Urinary bladder (tissue), 4 donors: Measurements from ENCODE around the gene NOTUM. TPM values are rescaled to one million over a fixed set of nuclear protein-coding genes. Genes with fewer than 3 reads are reported as not detected.
"Not testable (repeated sequence)": the region's sequence is repeated elsewhere in the genome, so short reads cannot be mapped to it uniquely, and the experiment has no call there.

Source experiments
- DNase-seq: peaks from one replicate; pipeline ENCODE4 v3.0.0-alpha.2; 2015; ENCODE audit errors: extremely low spot score
- H3K27ac ChIP-seq: one replicate; pipeline ENCODE4 v1.5.1; 2013; ENCODE audit warnings: low read depth, mild to moderate bottlenecking, moderate library complexity
- H3K36me3 ChIP-seq: one replicate; pipeline ENCODE4 v1.6.1; 2013; ENCODE audit warnings: mild to moderate bottlenecking, moderate library complexity; ENCODE audit not compliant: insufficient read depth
- H3K4me1 ChIP-seq: one replicate; pipeline ENCODE4 v1.6.1; 2013; ENCODE audit warnings: mild to moderate bottlenecking, moderate library complexity; ENCODE audit not compliant: insufficient read depth
- H3K4me3 ChIP-seq: one replicate; pipeline ENCODE4 v1.5.1; 2013; ENCODE audit warnings: low read depth, low read length
- WGBS: extraction: QIAGEN DNeasy Blood & Tissue Kit; methylation state at CpG from one replicate; pipeline ENCODE4 v1.1.7; 2013; 5-methylcytosine and 5-hydroxymethylcytosine counted together
- polyA plus RNA-seq: library from polyadenylated mRNA; stranded (reverse); fragments of 200-250 nt; gene quantifications from one replicate; pipeline ENCODE4 v1.2.3, GENCODE V29; 2013
- total RNA-seq: library from RNA; depleted of rRNA; stranded (reverse); fragments of >200 nt; gene quantifications from one replicate; pipeline ENCODE4 v1.2.3, GENCODE V29; 2014
- donor health status: healthy with polysubstance abuse.
- donor health status: healthy.

The NOTUM gene
- total and polyA plus RNA-seq, 2 donors: 1.3 to 2.5 TPM

DNA sequence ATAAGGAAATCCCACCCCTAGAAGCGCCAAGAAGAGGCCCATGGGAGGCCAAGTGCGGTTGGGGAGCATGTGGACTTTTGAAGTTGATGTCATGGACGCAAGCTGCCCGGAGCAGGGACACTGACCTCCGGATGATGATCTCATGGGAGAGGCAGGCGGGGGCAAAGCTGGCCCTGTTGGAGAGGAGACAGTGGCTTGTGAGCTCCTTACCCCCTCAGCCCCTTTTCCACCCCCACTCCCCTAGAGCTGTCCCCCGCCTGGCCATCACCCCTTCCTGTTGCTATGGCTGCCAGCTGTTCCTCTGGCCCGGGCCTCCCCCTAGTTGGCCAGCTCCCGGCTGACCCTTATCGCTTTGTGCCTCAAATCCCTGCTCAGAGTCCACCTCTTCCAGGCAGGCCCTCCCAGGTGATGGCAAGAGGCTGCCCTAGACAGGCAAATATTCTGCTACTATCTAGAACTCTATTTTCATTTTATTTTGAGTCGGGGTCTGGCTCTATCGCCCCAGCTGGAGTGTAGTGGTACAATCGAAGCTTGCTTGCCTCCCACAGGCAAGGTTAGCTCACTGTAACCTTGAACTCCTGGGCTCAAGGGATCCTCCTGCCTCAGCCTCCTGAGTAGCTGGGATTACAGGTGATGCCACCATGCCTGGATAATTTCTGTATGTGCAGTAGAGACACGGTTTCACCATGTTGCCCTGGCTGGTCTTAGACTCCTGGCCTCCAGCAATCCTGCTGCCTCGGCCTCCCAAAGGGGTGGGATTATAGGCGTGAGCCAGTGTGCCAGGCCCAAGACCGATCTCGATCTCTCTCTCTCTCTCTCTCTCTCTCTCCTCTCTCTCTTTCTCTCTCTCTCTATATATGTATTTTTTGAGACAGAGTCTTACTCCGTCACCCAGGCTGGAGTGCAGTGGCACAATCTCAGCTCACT is 6.6 kb downstream of the NOTUM start:
- Histone ChIP-seq H3K36me3 (no peaks in the 10 kb centered on the region), H3K4me3 (no peak overlapping the region), H3K27ac (no peak overlapping the region), H3K4me1 (no peaks in the 10 kb centered on the region)
- no peak for DNase-seq
- WGBS: 80% methylated on average over 19 of the region's 19 CpGs

GRCh38 chr17:81953443-81953842 is 7.5 kb downstream of the NOTUM start:
- 73% methylated on average over 5 of the region's 5 CpGs for WGBS
- H3K36me3 ChIP-seq, H3K27ac ChIP-seq, H3K4me1 ChIP-seq, H3K4me3 ChIP-seq, DNase-seq: not testable (repeated sequence)

DNA sequence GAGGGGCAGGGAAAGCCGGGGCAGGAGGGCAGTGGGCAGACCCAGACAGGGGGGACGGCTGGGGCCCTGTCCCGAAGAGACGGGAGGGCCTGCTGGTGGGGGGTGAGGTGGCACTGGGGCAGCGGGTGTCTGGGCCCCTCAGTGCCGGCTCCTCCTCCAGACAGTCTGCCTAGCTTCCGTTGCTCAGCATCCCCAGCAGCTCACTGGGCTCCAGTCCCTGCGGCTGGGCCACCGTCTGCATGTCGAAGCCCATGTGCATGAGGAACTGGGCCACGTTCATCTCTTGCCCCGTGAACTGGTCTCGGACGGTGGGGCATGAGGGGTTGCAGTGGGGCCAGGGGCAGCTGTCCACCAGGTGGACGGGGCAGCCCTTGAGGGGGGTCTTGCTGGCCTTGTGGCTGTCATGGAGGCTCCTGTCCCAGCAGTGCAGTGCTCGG is 8.2 kb downstream of the NOTUM start:
- H3K36me3 ChIP-seq: no peaks in the 10 kb centered on the region
- H3K27ac ChIP-seq: no peak overlapping the region
- H3K4me1 ChIP-seq: no peaks in the 10 kb centered on the region
- H3K4me3 ChIP-seq: no peak overlapping the region
- WGBS: 65% methylated on average over 16 of the region's 16 CpGs
- no peak for DNase-seq

DNA sequence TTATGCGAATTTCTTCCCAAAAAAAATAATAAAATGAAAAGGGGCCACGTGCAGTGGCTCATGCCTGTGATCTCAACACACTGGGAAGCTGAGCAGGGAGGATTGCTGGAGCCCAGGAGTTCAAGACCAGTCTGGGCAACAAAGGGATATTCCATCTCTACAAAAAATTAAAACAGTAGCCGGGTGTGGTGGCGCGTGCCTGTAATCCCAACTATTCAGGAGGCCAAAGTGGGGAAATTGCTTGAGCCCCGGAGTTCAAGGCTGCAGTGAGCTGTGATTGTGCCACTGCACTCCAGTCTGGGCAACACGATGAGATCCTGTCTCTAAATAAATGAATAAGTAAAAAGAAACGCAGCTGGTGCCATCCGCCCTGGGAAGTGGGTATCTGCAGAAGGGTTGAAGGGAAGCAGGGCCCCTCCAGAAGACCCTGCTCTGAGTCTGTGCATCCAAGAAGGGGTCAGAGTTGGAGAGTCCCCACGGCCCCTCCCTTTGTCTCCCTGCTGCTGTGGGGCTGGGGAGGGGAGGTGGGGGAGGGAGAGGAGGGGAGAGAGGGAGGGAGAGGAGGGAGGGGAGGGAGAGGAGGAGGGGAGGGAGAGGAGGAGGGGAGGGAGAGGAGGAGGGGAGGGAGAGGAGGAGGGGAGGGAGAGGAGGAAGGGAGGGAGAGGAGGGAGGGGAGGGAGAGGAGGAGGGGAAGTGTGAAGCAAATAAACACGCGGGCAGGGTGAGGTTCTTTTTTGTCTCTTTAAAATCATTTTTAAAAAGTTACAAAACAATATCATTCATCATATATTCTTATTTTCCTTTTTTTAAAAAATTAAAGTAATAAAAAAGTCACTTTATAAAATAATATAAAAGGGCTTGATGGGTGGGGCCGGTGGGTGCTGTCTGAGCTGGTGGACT is 9.0 kb downstream of the NOTUM start:
- H3K4me3 ChIP-seq: no peak overlapping the region
- 51% methylated on average over 13 of the region's 13 CpGs for WGBS
- no peak for DNase-seq

DNA sequence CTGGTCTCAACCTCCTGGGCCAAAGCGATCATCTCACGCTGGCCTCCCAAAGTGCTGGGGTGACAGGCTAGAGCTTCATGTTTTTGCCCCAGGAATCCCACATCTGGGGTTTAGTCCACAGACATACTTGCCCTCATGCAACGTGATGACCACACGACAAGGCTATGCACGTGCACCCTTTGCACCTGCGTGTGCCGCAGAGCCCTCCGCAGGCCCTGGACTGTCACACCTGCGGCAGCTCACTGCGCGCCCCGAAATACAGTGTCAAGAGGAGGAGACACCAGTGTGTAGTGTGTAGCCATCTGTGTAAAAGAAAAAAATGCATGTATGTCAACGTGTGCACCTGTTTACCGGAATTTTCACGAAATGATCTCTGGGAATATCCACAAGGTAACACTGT is 10.5 kb downstream of the NOTUM start:
- no peak overlapping the region for H3K4me3 ChIP-seq
- H3K36me3 ChIP-seq: no peaks in the 10 kb centered on the region
- DNase-seq: no peak
- no peaks in the 10 kb centered on the region for H3K4me1 ChIP-seq
- H3K27ac ChIP-seq: no peak overlapping the region
- WGBS: 83% methylated on average over 15 of the region's 15 CpGs

More for the DNA sequence above, 9.0 kb downstream of the NOTUM start:
- Histone ChIP-seq H3K4me1 (no peaks in the 10 kb centered on the region), H3K36me3 (no peaks in the 10 kb centered on the region), H3K27ac (no peak overlapping the region)

DNA sequence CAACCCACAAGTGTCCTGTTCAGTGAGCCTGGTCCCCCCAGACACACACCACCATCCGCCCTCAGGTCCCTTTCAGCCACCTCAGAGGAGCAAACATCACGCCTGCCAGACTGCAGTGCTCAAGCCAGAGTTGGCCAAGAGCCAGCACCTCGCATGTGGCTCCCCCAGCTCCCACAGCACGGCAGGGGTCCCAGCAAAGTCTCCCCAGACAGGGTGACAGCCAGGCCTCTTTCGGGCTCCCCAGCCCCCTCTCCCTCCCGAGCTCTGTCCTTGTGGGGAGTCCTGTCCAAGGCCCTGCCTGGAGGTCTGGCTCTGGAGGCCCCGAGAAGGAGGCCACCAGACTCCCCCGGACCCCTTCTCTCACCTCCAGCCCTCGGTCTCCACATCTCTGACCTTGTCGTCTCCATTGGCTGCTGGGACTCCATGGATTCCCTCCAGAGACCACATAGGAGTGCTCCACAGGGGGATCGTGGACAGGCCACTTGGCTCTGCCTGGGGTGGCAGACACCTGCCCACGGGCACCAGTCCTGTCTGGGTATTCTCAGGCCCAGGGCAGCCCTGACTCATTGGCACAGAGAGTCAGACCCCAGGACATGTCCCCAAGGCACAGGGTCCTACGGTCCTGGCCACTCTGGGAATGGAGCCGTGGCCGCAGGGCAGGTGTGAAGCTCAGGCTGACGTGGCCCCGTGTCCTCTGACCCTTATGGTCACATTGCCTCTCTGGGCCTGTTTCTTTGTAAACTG is 12.2 kb downstream of the NOTUM start:
- DNase-seq: no peak
- Histone ChIP-seq H3K27ac (no peak overlapping the region), H3K36me3 (no peaks in the 10 kb centered on the region), H3K4me1 (no peaks in the 10 kb centered on the region), H3K4me3 (no peak overlapping the region)
- WGBS: 80% methylated on average over 17 of the region's 17 CpGs

GRCh38 chr17:81947189-81947588 is 13.8 kb downstream of the NOTUM start, which contains the start of gene MYADML2:
MYADML2 (minus strand) TSS chr17:81947233; CDS start chr17:81941741, 5,492 bp downstream.
- 84% methylated on average over 13 of the region's 13 CpGs for WGBS
- Histone ChIP-seq H3K4me1 (no peaks in the 10 kb centered on the region), H3K4me3 (no peak within 1 kb of the TSS), H3K36me3 (no peaks in the 10 kb centered on the region), H3K27ac (no peak within 1 kb of the TSS)
- DNase-seq: no peak

DNA sequence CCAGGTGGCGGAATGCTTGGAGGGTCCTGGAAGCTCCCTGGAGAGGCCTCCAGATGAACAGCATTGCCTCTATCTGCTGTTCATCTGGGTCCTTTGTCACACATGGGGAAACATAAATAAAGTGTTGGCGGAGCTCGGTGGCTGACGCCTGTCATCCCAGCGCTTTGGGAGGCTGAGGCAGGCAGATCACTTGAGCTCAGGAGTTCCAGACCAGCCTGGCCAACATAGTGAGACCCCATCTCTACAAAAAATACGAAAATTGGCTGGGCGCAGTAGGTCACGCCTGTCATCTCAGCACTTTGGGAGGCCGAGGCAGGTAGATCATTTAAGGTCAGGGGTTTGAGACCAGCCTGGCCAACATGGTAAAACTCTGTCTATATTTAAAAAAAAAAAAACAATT is 16.1 kb downstream of the NOTUM start:
- Histone ChIP-seq H3K27ac (no peak overlapping the region), H3K36me3 (no peaks in the 10 kb centered on the region), H3K4me3 (no peak overlapping the region), H3K4me1 (no peaks in the 10 kb centered on the region)
- DNase-seq: no peak
- 83% methylated on average over 9 of the region's 9 CpGs for WGBS

DNA sequence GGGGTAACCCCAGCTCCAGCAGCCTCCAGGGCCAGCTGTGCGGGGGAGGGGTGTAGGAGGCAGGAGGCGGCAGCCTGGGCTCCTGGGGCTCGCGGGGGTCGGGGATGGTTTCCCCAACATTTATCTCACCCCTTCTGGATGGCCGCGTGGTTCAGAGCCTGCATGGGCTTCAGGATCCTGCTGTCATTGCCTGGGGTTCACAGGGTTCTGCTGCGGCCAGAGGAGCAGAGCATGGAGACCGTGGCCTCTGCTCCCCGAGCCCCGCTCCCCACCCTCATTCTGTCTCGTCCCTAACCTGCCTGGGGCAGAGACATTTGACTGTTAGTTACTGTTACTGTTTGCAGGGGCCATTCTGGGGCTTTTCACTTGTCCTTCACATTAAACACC is 18.8 kb downstream of the NOTUM start:
- WGBS: 40% methylated on average over 12 of the region's 12 CpGs
- DNase-seq: no peak
- Histone ChIP-seq H3K4me3 (no peak overlapping the region), H3K4me1 (no peaks in the 10 kb centered on the region), H3K36me3 (no peaks in the 10 kb centered on the region), H3K27ac (no peak overlapping the region)

DNA sequence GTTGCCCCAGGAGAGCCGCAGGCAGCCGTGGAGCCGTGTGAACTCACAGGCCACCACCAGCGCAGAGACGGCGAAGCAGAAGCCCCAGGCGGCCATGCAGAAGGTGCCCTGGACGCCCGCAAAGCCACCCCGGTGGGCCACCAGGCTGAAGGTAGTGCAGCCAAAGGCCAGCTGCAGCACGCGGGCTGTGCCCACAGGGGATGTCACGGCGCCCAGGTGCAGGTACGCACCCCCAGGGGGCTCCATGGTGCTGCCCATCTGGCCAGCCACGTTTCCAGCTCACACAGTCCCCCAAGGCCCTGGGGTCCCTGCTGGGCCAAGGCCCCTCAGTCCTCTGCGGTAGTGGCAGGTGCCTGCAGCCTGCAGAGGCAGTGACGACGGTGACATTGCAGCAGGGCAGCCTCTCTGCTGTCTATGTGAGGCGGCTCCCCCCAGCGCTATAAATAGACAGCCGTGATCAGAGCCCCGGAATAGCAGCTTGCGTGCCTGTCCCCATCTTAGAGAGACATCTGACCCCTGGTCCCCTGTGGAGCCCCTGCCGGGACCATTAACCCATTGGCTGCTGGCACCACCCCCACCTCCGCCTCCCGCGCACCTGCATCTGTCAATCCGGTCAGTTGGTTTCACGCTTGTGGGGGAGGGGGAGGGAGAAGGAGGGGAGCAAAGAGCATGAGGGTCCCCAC is 19.4 kb downstream of the NOTUM start:
- H3K27ac ChIP-seq: no peak overlapping the region
- no peak for DNase-seq
- no peak overlapping the region for H3K4me3 ChIP-seq
- H3K4me1 ChIP-seq: no peaks in the 10 kb centered on the region
- 45% methylated on average over 30 of the region's 30 CpGs for WGBS
- no peaks in the 10 kb centered on the region for H3K36me3 ChIP-seq

DNA sequence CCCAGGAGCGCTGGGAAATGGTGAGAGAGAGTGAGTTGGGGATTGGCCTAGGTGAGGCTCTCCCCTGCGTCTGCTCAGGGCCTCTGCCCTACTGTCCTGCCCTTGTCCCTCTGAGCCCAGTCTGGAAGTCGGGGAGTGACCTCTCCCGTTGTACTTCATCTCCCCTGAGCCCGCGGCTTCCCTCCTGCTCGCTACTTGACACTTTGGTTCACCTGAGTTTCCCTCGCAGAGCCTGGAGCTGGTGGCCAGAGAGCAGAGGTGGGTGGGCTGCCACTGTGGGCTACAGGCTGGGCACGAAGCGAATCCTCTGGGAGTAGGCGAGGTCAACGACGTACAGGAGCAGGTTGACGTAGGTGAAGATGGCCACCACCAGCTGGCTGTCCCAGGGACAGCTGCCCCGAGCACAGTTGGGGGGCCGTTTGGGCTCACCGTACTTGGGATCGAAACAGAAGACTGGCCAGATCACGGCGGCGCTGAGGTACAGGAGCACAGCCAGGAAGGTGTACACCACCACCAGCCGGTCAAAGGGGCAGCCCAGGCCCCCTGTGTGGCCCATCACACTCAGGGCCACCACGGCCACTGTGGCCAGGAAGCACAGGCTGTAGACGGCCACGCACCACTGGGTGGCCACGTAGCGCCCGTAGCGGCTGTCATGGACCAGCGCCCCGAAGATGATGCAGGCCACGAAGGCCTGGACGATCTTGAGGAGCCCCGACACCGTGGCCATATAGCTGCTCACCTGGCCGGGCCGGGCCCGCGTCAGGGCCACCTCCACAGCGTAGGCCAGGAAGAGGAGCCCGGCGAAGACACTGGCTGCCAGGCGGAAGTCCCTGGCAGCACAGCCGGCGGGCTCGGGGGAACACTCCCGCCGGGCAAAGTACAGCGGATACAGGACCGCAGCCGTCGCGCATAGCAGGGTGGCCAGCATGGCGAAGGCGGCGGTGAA is 20.2 kb downstream of the NOTUM start:
- H3K36me3 ChIP-seq: no peaks in the 10 kb centered on the region
- H3K4me1 ChIP-seq: no peaks in the 10 kb centered on the region
- H3K27ac ChIP-seq: no peak overlapping the region
- no peak for DNase-seq
- H3K4me3 ChIP-seq: no peak overlapping the region
- 91% methylated on average over 56 of the region's 56 CpGs for WGBS

DNA sequence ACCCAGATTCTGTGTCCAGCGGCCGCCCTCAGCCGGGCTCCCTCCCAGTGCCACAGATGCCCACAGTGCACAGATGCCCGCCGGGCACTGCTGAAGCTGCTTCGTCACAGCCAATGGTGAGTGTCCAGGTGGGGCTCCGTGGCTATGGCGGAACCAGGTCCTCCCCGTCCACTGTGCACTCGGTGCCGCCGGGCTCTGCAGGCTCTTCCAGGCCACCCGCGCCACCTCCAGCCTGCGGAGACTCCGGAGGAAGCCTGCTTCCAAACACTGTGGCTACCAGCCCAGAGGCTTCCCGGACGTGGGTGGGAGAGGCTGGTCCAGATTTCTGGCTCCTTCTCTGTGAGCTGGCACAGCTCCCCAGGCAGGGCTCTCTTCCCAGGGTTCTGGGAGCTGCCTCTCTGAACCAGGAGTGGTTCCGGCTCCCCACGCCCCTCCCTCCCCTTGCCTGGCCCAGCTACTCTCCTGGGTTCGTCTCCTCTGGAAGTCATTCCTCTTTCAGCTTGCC is 21.1 kb downstream of the NOTUM start:
- no peaks in the 10 kb centered on the region for H3K4me1 ChIP-seq
- DNase-seq: no peak
- no peak overlapping the region for H3K27ac ChIP-seq
- WGBS: 68% methylated on average over 21 of the region's 21 CpGs
- no peak overlapping the region for H3K4me3 ChIP-seq
- no peaks in the 10 kb centered on the region for H3K36me3 ChIP-seq
